ENCODE measurements around the gene FANCI.
A peak's percentile ranks its signal among the peaks of the same experiment; 100 is the strongest.

The FANCI gene

GRCh38 chr15:89243691-89244573 is at the start of gene FANCI:
Gene FANCI, plus strand, starts transcription at chr15:89243979. Its CDS starts 3,669 bp downstream, at chr15:89247648.
- DNase-seq: peak; percentile 91

- no peak for DNase-seq
Measured at GRCh38 chr15:89194608-89195007, 49.2 kb upstream of the FANCI start.

DNA sequence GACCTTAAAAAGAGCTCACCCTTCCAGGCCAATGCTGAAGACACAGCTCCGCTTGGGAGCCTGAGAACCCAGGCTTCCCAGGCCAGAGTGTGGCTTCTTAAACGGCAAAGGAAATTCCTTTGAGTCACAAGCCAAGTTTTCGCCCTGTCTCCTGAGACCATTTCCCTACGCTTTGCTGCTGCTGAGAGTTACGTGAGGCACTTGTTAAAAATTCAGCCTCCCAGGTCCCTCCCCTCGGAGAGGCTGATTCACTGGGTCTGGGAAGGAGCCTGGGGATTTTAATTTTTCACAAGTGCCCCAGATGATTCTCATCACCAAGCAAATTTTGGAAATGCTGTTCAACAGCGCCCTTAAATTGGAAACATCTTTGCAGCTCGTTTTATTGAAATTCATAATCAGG is 47.9 kb upstream of the FANCI start:
- DNase-seq: no peak

- DNase-seq: no peak
Measured at GRCh38 chr15:89196241-89196640, 47.5 kb upstream of the FANCI start.

DNA sequence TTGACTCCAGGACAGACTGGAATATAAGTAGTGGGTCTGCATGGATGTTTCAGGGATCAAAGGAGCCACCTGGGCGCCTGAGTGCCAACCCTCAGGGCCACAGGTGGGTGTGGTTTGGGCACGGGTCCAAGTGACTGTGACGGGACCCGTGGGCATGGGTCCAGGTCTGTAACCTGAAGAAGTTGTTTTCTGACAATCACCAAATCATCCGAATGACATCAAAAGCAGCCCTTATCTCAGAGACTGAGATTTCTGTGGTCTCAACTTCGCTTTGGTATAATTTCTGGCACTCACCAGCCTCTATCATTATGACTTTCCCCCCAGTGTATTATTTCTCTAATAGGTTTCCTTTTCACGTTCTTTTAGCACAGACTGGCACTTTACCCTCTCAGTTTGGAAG is 46.8 kb upstream of the FANCI start:
- DNase-seq: no peak

DNA sequence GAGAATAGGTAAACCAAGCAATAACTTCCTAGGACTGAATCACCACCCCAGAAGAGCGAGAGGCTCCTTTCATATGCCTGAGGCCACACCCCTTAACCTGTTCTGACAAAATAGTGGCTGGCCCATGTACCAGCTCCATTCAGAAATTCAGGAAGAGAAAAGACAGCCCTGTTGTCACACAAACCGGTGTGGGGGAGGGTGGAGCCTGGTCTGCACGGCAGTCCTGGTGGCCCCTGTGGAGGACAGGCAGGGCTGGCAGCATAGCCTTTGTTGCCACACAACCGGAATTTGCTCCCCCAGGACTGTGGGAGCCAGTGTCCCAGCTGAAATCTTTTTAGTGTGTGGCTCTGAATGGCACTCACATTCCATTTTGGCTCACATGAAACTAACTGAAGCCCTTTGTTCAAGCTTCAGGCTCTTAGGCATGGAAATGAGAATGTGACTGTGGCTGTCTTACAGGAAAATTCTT is 46.2 kb upstream of the FANCI start:
- no peak for DNase-seq

DNA sequence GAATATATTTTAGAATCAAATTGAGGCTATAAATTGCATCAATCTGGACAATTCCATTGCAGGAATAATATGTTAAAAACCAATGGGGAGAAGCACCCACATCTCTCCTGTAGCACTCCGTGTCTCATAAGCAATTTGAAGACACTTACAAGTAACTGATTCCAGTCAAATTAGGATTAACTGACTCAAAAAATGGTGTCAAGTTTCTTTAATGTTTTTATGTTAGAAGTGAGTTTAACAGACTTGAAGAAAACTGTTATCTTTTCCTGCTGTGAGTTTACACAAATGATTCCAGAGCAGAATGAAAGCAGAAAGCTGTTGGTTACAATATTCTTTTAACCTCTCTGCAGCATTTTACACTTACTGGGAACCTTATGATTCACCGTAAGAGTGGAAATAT is 45.6 kb upstream of the FANCI start:
- no peak for DNase-seq

- DNase-seq: no peak
Measured at GRCh38 chr15:89198934-89199333, 44.8 kb upstream of the FANCI start.

DNA sequence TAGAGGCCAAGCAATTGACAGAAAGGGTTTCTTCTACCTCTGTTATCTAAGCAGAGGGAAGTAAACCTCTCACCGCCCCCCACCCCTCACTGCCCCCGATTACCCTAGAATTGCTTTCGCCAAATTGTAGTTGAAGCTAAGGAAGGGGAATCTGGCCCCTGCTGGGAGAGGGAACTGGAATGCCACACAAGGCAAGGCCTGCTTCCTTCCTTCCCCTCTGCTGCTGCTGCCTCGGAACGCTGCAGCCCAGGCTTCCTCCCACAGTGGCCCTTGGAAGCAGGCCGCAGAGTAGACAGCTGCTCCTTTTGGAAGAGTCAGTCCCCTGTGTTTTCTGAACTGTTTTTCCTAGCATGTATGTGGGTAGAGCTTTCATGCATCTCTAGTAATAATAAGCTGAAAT is 44.0 kb upstream of the FANCI start:
- DNase-seq: no peak

- DNase-seq: no peak
Measured at GRCh38 chr15:89200182-89200581, 43.6 kb upstream of the FANCI start.

- DNase-seq: no peak
Measured at GRCh38 chr15:89201465-89202005, 42.2 kb upstream of the FANCI start.

GRCh38 chr15:89203705-89204273 is 40.0 kb upstream of the FANCI start:
- no peak for DNase-seq

DNA sequence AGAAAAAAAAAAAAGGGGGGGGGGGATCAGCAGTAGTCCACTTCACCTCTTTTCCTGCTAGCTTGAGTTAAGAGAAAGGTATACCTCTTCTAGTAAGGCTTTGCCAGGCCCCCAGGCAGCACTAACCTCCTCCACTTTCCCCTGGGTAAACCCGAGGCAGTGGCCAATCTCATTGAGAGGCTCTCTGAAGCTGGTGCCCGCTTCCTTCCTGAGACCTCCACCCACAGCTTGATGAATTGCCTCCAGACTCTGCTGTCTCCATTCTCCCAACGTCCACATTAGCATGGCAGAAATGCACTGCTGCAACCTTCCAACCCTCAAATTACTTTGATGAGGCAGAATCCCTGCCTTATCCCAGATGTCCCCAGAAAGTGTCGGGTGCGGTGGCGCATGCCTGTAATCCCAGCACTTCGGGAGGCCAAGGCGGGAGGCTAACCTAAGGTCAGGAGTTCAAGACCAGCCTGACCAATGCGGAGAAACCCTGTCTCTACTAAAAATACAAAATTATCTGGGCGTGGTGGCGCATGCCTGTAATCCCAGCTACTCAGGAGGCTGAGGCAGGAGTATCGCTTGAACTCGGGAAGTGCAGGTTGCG is 37.7 kb upstream of the FANCI start:
- DNase-seq: no peak

DNA sequence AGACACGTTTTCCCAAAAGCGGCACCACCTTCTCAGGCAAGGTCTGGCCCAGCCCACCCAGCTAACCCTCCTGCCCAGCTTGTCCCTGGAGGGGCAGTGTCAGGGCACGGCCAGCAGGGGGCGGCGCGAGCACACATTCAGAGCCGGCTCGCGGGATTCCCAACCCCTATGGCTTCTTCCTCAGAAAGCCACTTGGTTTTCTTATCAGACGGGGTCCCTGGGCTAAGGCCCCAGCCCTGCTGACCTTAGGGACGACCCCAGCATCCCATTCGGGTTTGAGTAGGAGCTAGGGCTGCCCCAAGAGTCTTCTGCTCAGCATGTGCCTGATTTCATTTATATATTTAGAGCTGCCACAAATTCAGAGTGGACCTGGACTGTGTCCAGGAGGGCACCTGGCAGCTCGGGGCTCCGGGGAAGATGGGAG is 36.9 kb upstream of the FANCI start:
- peak; percentile 58 for DNase-seq

DNA sequence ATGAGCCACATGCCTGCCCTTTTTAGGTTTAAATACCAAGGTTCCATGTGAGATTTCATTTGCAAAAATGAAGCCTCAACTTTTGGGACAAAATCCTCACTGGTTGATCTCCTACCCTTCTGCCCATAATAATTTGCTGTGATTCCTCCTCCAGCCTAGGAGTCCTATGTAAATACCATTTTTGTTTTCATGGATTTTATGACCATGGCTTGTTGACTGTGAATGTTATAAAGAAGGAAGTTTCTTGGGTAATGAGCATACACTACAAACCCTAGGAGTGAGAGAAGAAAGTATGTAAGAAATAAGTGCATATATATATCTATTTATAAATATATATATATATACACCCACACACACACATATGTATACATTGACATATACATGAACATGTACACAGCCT is 35.5 kb upstream of the FANCI start:
- no peak for DNase-seq

GRCh38 chr15:89209057-89209456 is 34.7 kb upstream of the FANCI start:
- no peak for DNase-seq

GRCh38 chr15:89211678-89212170 is 32.1 kb upstream of the FANCI start:
- DNase-seq: no peak

DNA sequence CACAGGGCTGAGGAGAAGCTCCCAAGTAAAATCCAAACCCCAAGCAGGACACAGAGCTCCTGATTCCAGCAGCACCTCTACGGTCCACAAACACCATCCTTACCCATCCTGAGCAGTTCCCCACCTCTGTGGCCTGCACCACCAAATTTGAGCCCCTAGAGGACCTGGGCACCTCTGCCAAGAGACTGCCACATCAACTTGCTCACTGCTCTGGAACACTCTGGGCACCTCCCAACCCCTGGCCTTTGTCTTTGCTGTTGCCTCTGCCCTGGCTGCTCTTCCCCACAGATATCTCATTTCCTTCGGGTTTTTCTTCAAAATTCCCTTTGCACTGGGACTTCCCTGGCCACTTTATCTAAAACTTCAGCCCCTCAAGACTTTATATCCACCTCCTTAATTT is 28.2 kb upstream of the FANCI start:
- no peak for DNase-seq

DNA sequence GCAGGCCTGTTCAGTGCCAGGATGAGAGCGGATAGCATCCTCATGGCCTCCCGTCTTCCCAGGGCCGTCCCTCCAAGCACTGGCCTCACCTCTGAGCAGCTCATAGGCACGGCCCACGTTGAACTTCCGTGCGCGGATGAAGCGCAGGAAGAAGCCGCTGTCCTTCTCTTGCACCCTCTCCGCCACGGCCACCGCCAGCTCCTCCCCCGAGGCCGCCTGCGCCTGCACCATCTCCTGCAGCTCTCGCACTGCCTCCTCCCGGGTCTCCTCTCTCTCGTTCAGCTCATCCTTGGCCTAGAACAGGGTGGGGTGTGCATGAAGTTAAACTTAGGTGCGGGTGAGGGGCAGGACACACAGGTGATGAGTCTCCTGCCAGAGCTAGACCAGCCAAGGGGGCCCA is 26.7 kb upstream of the FANCI start:
- no peak for DNase-seq

DNA sequence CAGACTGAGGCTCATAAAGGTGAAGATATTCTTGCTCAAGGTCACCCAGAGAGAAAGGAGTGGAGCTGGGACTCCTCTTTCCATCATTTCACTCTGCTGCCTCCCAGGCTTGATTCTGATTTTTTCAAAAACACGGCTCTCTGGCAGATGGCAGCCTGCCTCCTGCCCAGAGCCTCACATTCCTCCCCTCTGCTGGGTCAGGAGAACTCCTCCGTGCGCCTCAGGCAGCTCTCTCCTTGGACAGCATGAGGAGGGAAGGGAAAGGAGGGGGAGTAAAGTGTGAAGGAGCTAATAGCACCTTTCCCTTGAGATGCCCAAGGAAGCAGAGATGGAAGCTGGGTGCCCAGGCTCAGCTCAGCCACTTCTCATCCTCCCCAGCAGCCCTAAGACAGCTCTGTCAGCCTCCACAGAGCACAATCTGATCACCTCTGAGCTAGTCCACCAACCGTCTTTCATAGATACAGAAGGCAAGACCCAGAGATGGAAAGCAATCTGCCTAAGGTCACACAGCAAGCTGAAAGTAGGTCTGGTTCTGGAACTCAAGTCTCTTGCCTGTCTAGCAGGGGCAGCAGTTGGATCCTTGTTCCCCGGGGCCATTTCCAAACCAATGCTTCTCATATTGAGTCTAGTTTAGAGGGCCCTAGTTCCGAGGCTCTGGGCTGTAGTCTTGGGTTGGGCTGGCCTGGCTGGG is 25.9 kb upstream of the FANCI start:
- no peak for DNase-seq

DNA sequence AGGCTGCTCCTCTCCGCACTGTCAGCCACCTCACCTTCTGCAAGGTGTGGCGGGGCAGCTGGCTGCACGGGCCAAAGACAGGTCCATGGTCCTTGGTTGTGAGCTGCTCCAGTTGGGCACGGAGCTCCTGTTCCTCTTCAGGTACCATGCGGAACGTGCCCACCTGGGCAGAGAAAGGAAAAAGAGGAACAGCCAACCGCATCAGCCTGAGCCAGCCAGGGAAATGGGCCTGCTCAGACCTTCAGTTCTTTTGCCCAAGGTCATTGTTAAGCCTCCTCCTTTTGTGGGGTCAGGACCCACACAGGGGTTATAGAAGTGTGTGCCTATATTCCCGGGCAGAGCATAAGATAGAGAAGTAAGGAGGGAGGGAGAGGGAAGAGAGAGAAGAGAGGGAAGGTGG is 25.2 kb upstream of the FANCI start:
- DNase-seq: no peak

DNA sequence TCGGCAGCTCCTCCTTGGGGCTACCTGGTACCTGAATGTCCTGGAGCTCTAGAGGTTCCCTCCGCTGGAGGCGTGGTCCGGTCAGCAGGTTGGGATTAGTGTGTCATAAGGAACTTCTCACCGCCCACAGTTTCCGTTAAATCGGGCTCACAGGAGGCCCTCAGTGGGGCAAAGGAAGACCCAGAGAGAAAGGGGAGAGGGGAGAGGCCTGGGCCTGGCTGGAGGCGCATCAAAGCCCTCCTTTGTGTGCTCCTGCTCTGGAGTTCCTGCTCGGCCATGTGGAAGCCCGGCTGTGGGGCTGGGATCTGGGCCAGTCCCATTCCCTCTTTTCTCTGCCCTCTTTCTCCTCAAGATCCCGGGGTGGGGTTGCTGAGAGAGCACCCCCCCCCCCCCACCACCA is 22.2 kb upstream of the FANCI start, which contains the start of gene RLBP1:
Gene RLBP1 (minus strand): TSS at position 37 of the 400 bp plus-strand sequence. CDS start 2,604 bp downstream, outside the sequence.
- DNase-seq: no peak

- DNase-seq: no peak
Measured at GRCh38 chr15:89225588-89225987, 18.2 kb upstream of the FANCI start.
